Naive B cell (primary cell): ENCODE results near the gene FMR1. TPM values are rescaled to one million over a fixed set of nuclear protein-coding genes. Genes with fewer than 3 reads are reported as not detected.

Source experiments
- ATAC-seq, 2 donors: fragments of 150-1000 bp; cut with Tn5 transposase; 2 replicates each; pipeline ENCODE4 v1.10.0; 2021; ENCODE audit warnings: low read depth in 2 of 2, mild to moderate bottlenecking in 2 of 2, moderate library complexity in 2 of 2
- DNase-seq: peaks from one replicate; pipeline ENCODE4 v3.0.0; 2022
- H3K27ac Mint-ChIP-seq, 6 donors: one replicate each; pipeline ENCODE4 v1.8.0; 2020 to 2022; ENCODE audit warnings: mild to moderate bottlenecking in 6 of 6, mixed read lengths in 6 of 6, moderate library complexity in 5 of 6, inconsistent platforms in 2 of 6
- H3K27me3 Mint-ChIP-seq, 3 donors: one replicate each; pipeline ENCODE4 v1.8.0; 2021 to 2022; ENCODE audit warnings: mixed read lengths in 3 of 3, mild to moderate bottlenecking in 1 of 3
- H3K36me3 Mint-ChIP-seq, 2 donors: one replicate each; pipeline ENCODE4 v1.8.0; 2020 to 2022; ENCODE audit warnings: mixed read lengths in 2 of 2, inconsistent platforms in 1 of 2, mild to moderate bottlenecking in 1 of 2
- H3K4me1 Mint-ChIP-seq, 3 donors: one replicate each; pipeline ENCODE4 v1.8.0; 2020 to 2022; ENCODE audit warnings: mixed read lengths in 3 of 3, inconsistent platforms in 1 of 3, mild to moderate bottlenecking in 1 of 3, moderate library complexity in 1 of 3
- H3K4me3 Mint-ChIP-seq, 8 donors: one replicate each; pipeline ENCODE4 v1.8.0; 2020 to 2022; ENCODE audit warnings: mild to moderate bottlenecking in 8 of 8, mixed read lengths in 8 of 8, moderate library complexity in 8 of 8, inconsistent platforms in 2 of 8
- H3K9me3 Mint-ChIP-seq, 7 donors: one replicate each; pipeline ENCODE4 v1.8.0; 2020 to 2022; ENCODE audit warnings: mixed read lengths in 7 of 7, mild to moderate bottlenecking in 5 of 7, inconsistent platforms in 2 of 7, moderate library complexity in 1 of 7
- polyA plus RNA-seq, 6 donors: library from polyadenylated mRNA; unstranded; fragments of 300-500 nt; fragmentation: Illumina TruSeq; gene quantifications; one replicate each; pipeline ENCODE4 v1.2.3, GENCODE V29; 2021; ENCODE audit warnings: low read depth in 6 of 6

FMR1 gene
- polyA plus RNA-seq: 10 to 100 TPM in 4 of 6 donors, 1 to 10 TPM in 2; 7.0 to 17.9 (median 12.5) TPM

DNA sequence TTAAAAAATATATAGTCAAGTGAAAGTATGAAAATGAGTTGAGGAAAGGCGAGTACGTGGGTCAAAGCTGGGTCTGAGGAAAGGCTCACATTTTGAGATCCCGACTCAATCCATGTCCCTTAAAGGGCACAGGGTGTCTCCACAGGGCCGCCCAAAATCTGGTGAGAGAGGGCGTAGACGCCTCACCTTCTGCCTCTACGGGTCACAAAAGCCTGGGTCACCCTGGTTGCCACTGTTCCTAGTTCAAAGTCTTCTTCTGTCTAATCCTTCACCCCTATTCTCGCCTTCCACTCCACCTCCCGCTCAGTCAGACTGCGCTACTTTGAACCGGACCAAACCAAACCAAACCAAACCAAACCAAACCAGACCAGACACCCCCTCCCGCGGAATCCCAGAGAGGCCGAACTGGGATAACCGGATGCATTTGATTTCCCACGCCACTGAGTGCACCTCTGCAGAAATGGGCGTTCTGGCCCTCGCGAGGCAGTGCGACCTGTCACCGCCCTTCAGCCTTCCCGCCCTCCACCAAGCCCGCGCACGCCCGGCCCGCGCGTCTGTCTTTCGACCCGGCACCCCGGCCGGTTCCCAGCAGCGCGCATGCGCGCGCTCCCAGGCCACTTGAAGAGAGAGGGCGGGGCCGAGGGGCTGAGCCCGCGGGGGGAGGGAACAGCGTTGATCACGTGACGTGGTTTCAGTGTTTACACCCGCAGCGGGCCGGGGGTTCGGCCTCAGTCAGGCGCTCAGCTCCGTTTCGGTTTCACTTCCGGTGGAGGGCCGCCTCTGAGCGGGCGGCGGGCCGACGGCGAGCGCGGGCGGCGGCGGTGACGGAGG is at the start of gene FMR1:
Gene FMR1 (plus strand): TSS at position 728 of the 831 bp plus-strand sequence. CDS start 261 bp downstream, outside the sequence.
- peak within 1 kb of the TSS; percentile 91 to 98 (median 93) for H3K4me3 Mint-ChIP-seq
- H3K9me3 Mint-ChIP-seq: peaks cover 0 to 4% (median 0%) of the 10 kb centered on the region in 7 donors
- ATAC-seq: peak; percentile 84 to 86
- DNase-seq: peak; percentile 95
- no peaks in the 10 kb centered on the region for H3K36me3 Mint-ChIP-seq
- H3K27ac Mint-ChIP-seq: peak within 1 kb of the TSS; percentile 91 to 97 (median 96)
- peaks cover 12 to 24% (median 19%) of the 10 kb centered on the region in 3 donors for H3K4me1 Mint-ChIP-seq
- H3K27me3 Mint-ChIP-seq: no peaks in the 10 kb centered on the region

DNA sequence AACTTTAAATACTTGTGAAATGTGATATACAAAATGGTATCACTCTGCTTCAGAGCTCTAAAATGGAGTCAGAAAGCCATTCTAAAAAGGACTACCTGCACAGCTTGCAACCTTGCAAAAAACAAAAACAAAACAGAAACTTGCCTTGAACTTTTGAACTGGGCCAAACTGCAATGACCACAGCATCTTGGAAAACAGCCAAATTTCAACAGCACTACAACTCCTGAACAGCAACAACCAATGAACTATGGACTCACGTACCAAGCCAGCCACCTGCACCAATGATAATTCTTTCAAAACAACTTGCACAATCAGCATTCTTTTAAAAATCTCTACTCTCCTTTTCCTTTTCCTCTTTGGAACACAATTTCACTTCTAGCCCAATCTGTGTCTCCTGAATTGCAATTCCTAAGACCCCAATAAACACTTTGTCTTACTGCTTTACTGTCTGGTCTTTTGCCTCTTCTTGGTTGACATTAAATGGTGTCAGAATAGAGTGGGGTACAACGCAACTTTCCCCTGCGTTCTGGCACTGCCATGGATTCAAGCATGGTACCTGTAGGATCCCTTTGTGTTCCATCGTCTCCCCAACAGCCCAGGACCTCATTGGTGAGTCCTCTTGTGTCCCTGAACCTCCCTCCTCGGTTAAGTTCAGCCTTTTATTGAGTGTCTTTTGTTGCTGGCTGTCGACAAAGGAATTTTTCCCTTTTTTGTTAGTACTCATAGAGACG is 35.7 kb upstream of the FMR1 start:
- Mint-ChIP-seq H3K9me3 (peaks cover 3 to 30% (median 14%) of the 10 kb centered on the region in 7 donors), H3K27ac (no peak overlapping the region)

DNA sequence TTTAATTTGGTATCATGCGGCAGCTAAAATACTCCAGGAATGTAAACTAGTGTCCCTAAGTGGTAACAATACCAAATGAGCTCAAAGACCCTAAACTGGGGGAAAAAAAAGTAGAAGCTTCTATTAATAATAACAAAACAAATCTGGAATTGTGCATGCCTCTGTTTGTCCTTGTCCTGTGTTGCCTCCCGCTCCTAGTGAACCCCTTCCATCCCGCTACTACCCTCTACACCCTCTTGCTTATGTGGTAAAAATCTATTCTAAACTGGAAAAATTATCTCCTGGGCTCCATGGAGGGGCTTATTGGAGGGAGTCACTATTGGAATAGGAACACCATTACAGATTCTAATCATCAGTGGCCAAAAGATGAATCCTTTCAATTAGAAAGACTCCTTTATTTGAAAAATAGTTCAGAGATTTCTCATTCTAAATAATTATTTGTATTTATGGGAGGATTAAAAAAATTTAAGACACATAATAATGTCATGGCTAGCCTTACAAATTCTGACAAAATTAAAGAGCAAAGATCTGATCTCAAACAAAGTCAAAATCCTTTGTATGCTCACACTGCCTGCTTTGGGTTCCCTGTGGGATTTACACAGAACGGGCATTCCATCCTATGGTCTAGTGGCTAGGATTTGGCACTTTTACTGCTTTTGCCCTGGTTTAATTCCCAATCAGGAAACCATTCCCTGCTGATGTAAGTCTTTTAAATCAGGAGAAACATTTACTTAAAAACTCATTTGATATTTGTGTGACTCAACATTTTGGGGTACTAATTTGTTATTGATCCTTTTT is 34.7 kb upstream of the FMR1 start:
- DNase-seq: no peak
- Mint-ChIP-seq H3K4me3 (no peak overlapping the region), H3K9me3 (peaks cover 0 to 20% (median 11%) of the 10 kb centered on the region in 7 donors), H3K36me3 (no peaks in the 10 kb centered on the region), H3K27ac (no peak overlapping the region), H3K4me1 (peaks cover 0 to 4% (median 0%) of the 10 kb centered on the region in 3 donors), H3K27me3 (peaks cover 0 to 9% (median 0%) of the 10 kb centered on the region in 3 donors)
- ATAC-seq: no peak

More for the DNA sequence above, 35.7 kb upstream of the FMR1 start:
- H3K4me1 Mint-ChIP-seq: peaks cover 0 to 4% (median 0%) of the 10 kb centered on the region in 3 donors
- peaks cover 0 to 2% of the 10 kb centered on the region in 2 donors for H3K36me3 Mint-ChIP-seq
- no peak for DNase-seq
- H3K27me3 Mint-ChIP-seq: peaks cover 0 to 4% (median 0%) of the 10 kb centered on the region in 3 donors
- H3K4me3 Mint-ChIP-seq: no peak overlapping the region
- no peak for ATAC-seq

DNA sequence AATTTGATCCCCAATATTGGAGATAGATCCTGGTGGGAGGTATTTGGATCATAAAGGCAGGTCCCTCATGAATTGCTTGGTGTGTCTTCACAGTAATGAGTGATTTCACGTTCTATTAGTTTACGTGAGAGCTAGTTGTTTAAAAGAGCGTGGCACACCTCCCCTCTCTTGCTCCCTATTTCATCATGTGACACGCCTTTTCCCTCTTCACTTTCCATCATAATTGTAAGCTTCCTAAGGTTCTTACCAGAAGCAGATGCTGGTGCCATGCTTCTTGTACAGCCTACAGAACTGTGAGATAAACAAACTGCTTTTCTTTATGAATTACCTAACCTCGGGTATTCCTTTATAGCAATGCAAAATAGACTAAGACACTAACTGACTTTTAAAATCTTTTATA is 34.0 kb upstream of the FMR1 start:
- ATAC-seq (no peak), DNase-seq (no peak)
- Mint-ChIP-seq H3K4me1 (peaks cover 0 to 4% (median 0%) of the 10 kb centered on the region in 3 donors), H3K27me3 (peaks cover 0 to 9% (median 0%) of the 10 kb centered on the region in 3 donors), H3K36me3 (no peaks in the 10 kb centered on the region), H3K4me3 (no peak overlapping the region), H3K27ac (no peak overlapping the region), H3K9me3 (peaks cover 0 to 14% (median 6%) of the 10 kb centered on the region in 7 donors)

DNA sequence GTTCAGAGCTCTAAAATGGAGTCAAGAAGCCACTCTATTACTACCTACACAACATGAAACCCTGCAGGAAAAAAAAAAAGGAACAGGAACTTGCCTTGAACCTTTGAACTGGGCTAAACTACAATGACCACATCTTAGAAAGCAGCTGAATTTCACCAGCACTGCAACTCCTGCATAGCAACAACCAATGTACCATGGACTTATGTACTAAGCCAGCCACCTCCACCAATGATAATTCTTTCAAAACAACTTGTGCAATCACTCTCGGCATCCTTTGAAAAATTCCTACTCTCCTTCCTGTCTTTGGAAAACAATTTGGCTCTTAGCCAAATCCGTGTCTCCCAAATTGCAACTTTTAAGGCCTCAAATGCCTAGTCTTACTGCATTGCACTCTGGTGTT is 26.8 kb upstream of the FMR1 start:
- Mint-ChIP-seq H3K4me3 (no peak overlapping the region), H3K27me3 (peaks cover 0 to 5% (median 0%) of the 10 kb centered on the region in 3 donors), H3K36me3 (no peaks in the 10 kb centered on the region), H3K27ac (no peak overlapping the region), H3K9me3 (peaks cover 0 to 21% (median 9%) of the 10 kb centered on the region in 7 donors), H3K4me1 (no peaks in the 10 kb centered on the region)
- no peak for ATAC-seq
- no peak for DNase-seq

DNA sequence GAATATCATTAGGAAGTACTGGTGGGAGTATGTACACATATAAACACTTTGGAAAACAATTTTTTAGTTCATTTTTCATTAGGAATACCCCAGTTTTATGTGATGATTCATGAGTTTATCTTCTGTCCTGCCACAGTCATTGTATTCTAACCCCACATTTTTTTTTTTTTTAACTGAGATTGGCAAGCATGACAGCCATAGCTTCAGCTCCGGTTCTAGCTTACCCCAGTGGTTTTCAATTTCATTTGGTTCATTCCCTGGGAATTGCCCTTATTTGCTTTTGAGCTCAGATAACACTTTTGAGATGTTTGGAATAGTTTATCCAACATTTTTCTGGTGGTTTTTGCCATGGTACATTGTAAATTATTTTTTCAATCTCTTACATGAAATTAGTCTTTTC is 21.0 kb upstream of the FMR1 start:
- Mint-ChIP-seq H3K27me3 (peaks cover 0 to 3% (median 0%) of the 10 kb centered on the region in 3 donors), H3K4me1 (no peaks in the 10 kb centered on the region), H3K36me3 (no peaks in the 10 kb centered on the region), H3K27ac (no peak overlapping the region), H3K9me3 (peaks cover 0 to 19% (median 6%) of the 10 kb centered on the region in 7 donors), H3K4me3 (no peak overlapping the region)
- no peak for DNase-seq
- no peak for ATAC-seq

DNA sequence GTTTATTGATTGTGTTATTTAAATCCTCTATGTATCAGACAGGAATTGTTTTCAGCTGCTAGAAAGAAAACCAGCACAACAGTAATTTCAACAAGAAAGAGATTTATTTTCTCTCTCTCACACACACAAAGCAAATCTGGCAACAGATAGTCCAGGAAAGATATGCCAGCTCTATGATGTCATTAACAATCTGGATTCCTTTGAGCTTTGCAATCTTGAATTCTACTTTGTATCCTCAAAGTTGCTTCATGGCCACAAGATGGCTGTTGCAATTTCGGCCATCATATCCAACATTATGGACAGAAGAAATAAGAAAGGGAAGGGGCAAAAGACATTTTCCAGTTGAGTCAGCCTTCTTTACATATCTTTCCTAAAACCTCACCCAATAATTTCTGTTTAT is 19.8 kb upstream of the FMR1 start:
- peaks cover 0 to 3% (median 0%) of the 10 kb centered on the region in 3 donors for H3K4me1 Mint-ChIP-seq
- no peaks in the 10 kb centered on the region for H3K36me3 Mint-ChIP-seq
- DNase-seq: no peak
- H3K9me3 Mint-ChIP-seq: peaks cover 1 to 16% (median 8%) of the 10 kb centered on the region in 7 donors
- H3K27ac Mint-ChIP-seq: no peak overlapping the region
- H3K27me3 Mint-ChIP-seq: peaks cover 0 to 3% (median 0%) of the 10 kb centered on the region in 3 donors
- ATAC-seq: no peak
- H3K4me3 Mint-ChIP-seq: no peak overlapping the region

DNA sequence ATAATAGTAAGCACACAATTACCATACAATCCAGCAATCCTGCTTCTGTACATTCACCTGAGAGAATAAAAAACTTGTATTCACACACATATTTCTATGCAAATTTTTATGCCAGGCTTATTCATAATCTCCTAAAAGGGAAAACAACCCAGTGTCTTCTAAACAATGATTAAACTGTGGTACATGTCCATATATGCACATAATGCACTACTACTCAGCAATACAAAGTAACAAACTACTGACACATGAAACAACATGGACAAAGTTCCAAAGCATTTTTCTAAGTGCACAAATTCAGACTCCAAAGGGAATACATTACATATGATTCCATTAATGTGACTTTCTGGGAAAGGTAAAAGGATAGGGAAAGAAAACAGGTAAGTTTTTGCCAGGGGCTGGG is 18.0 kb upstream of the FMR1 start:
- H3K27me3 Mint-ChIP-seq: peaks cover 0 to 3% (median 0%) of the 10 kb centered on the region in 3 donors
- no peak for ATAC-seq
- H3K4me1 Mint-ChIP-seq: peaks cover 0 to 3% (median 0%) of the 10 kb centered on the region in 3 donors
- no peak overlapping the region for H3K27ac Mint-ChIP-seq
- peaks cover 0 to 5% (median 2%) of the 10 kb centered on the region in 7 donors for H3K9me3 Mint-ChIP-seq
- DNase-seq: no peak
- no peak overlapping the region for H3K4me3 Mint-ChIP-seq
- no peaks in the 10 kb centered on the region for H3K36me3 Mint-ChIP-seq

DNA sequence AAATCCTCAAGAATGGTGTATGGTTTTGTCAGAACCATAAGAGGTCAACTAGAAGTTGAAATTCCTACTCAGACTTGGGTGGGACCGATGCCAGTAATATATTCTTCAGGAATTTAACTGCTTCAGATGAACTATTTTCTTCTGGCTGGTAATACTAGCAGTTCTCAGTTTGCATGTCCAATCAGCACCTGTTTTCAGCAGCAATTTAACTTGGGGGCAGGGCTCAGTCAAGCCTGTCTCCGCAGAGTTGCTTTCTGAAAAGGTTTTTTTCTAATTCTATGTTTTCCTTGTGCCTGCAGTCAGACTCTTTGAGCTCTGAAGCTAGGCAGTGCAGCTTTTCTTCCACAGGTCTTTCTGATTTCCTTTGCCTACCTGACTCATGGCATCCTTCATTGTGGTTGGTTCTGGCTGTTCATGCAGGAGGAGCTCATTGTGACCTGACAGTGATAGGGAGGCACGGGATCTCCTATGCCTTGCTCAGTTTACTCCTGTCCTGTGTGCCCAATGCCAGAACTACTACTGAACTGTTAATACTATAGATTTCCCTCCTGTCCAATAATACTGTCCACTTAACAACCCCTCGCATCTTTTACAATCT is 17.3 kb upstream of the FMR1 start:
- no peak for DNase-seq
- Mint-ChIP-seq H3K27me3 (peaks cover 0 to 3% (median 0%) of the 10 kb centered on the region in 3 donors), H3K9me3 (peaks cover 0 to 5% (median 0%) of the 10 kb centered on the region in 7 donors), H3K4me1 (peaks cover 0 to 3% (median 2%) of the 10 kb centered on the region in 3 donors), H3K4me3 (no peak overlapping the region), H3K36me3 (no peaks in the 10 kb centered on the region), H3K27ac (peak overlapping the region in 1 of 6 donors; percentile 17)
- no peak for ATAC-seq

DNA sequence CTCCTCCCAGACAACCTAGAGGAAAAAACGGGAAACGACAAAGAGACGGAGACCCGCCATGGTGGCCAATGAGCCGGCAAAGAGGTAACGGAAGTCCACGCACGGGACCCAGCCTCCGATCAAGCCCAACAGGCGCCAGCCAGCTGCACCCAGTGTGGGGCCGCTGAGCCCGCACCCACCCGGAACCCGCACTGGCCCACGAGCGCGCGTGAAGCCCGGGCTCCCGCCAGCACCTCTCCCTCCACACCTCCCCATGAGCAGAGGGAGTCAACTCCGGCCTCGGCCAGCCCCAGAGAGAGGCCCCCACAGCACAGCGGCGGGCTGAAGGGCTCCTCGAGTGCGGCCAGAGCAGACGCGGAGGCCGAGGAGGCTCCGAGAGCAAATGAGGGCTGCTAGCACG is 14.6 kb upstream of the FMR1 start:
- H3K27ac Mint-ChIP-seq: no peak overlapping the region
- H3K9me3 Mint-ChIP-seq: peaks cover 0 to 5% (median 0%) of the 10 kb centered on the region in 7 donors
- no peaks in the 10 kb centered on the region for H3K27me3 Mint-ChIP-seq
- no peak for ATAC-seq
- H3K36me3 Mint-ChIP-seq: no peaks in the 10 kb centered on the region
- peaks cover 0 to 10% (median 9%) of the 10 kb centered on the region in 3 donors for H3K4me1 Mint-ChIP-seq
- no peak for DNase-seq
- no peak overlapping the region for H3K4me3 Mint-ChIP-seq

DNA sequence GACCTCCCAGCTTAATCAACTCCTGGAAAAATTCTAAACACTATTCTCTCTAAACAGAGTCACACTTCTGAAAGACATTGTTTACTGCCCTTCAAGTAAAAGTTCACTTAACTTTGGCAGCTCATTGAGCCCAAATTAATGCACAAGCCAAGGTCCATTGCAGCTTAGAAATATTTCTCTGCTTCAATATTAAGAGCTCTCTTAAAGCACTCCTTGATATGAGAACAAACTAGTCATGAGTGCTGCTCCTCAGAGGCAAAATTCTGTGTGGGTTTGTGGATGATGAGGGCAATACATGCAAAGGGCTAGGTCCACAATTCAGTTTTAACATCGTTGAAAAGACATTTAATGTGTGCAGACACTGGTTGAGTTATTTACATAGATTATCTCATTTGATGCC is 12.8 kb upstream of the FMR1 start:
- DNase-seq (no peak), ATAC-seq (no peak)
- Mint-ChIP-seq H3K27ac (no peak overlapping the region), H3K9me3 (peaks cover 0 to 5% (median 0%) of the 10 kb centered on the region in 7 donors), H3K4me3 (no peak overlapping the region), H3K27me3 (no peaks in the 10 kb centered on the region), H3K36me3 (no peaks in the 10 kb centered on the region), H3K4me1 (peaks cover 0 to 10% (median 9%) of the 10 kb centered on the region in 3 donors)

DNA sequence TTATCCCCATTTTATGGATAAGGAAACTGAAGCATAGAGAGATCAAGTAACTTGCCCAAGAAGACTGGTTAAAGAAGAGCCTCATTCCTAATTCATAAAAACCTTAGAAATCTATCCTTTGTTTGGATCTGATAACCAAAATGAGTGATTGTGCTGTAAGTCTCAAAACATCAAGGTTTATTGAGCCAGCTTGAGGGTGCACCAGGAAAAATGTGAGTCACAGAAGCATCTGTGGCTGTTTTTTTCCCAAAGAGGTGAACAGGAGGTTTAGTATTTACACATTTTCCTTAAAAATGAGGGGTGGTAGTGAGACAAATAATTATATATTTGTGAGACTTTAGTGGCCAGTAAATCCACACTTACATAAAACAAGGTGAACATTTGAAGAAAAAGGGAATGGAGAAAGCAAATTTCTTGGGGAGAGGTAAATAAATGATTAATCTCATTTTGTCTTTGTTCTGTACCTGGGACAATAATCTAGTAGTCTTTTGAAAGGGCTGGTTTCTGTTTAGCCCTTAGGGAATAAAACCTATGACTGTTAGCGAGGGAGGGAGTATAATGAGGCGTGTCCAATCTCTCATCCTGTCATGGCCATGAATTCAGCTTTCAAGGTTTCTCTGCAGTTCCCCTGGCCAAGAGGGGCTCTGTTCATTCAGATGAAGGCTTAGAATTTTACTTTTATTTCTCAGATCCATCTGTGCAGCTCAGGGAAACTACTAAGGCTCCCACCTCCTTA is 12.2 kb upstream of the FMR1 start:
- Mint-ChIP-seq H3K27me3 (no peaks in the 10 kb centered on the region), H3K4me1 (peaks cover 0 to 10% (median 9%) of the 10 kb centered on the region in 3 donors), H3K36me3 (no peaks in the 10 kb centered on the region), H3K4me3 (no peak overlapping the region), H3K9me3 (peaks cover 0 to 5% (median 0%) of the 10 kb centered on the region in 7 donors), H3K27ac (no peak overlapping the region)
- peak; percentile 53 to 65 for ATAC-seq
- DNase-seq: no peak
